DMS 273 treated with DMSO at 0.1 percent for 48 hours (cell line): ENCODE results near the gene GNA12.
A peak's percentile ranks its signal among the peaks of the same experiment; 100 is the strongest.
"Not testable (repeated sequence)": the region's sequence is repeated elsewhere in the genome, so short reads cannot be mapped to it uniquely, and the experiment has no call there.

Experiments
- DNase-seq: peaks from one replicate; lab custom pipeline; 2025; lab: John Stamatoyannopoulos, UW

Gene GNA12

GRCh38 chr7:2726316-2727018, 117.6 kb downstream of the GNA12 start:
- no peak for DNase-seq

GRCh38 chr7:2725178-2726105, 118.7 kb downstream of the GNA12 start:
- no peak for DNase-seq

GRCh38 chr7:2724453-2725177, 119.5 kb downstream of the GNA12 start:
- no peak for DNase-seq

DNA sequence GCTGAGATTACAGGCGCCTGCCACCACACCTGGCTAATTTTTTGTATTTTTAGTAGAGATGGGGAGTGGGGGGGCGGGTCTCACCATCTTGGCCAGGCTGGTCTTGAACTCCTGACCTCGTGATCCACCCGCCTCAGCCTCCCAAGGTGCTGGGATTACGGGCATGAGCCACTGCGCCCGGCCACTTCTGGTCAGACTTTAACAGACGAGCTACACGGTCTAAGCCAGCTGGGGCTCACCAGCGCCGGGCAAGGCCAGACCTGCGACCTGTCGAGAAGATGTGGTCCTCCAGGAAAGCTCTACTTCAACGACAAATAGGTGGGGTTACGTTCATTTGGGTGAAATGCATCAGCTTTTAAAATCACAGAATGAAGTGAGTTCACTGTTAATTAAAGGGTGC, 120.1 kb downstream of the GNA12 start:
- DNase-seq: not testable (repeated sequence)

DNA sequence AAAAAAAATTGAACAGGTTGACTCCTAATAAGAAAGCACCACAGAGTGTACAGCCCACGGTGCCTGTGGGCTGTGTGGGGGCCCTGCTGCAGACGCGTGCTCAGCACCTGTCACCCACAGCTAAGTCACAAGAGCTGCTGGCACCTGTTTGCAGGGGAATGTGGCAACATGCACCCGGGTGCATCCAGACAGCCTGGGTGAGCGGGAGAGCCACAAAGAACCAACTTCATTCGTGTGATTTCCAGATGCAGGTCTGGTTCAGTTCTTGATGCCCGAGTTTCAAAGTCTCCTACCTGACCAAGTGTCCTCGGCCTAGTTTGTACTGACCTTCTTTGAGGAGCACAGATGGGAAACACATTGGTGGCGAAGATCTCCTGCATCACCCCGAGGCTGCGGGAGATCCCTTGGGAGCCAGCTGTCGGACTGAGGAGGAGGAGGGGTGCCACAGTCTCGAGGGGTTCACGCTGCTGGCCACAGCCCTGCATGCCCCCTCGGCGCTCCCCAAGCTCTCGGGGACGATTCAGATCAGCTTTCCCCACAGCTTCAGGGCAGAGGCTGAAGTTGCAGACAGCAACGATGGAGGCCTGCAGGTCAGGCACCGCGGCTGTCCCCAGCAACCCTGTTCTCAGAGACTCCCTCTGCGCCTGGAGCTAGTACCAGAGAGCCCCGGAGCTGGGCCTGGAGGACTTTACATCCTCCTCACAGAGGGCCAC, 120.8 kb downstream of the GNA12 start:
- no peak for DNase-seq

DNA sequence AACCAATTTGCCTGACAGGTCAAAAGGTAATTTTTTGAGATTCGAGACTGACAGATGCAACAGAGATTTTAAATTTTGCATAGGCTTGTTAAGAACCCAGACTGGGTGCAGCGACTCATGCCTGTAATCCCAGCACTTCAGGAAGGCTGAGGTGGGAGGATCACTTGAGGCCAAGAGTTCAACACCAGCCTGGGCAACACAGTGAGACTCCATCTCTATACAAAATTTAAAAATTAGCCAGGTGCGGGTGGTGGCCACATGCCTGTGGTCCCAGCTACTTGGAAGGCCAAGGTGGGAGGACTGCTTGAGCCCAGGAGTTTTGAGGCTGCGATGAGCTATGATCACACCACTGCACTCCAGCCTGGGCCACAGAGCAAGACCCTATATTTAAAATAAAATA, 121.5 kb downstream of the GNA12 start:
- no peak for DNase-seq

DNA sequence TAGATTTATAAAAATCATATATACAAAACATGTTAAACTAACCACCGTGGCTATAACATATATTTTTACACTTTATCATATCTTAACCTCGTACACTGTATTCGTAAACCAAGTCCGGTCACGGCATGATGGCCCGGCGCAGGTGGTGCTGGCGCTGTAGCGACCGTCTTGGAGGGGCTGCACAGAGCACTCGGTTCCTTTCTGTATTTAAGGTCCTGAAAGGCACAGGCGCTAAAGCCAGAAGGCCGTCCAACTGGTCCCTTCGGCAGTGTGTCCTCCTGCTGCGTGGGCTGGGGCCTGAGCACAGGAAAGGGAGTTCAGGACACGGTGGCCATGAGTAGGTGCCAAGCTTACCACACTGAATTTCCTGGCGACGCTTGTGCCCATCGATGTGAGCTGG, 122.3 kb downstream of the GNA12 start:
- no peak for DNase-seq

DNA sequence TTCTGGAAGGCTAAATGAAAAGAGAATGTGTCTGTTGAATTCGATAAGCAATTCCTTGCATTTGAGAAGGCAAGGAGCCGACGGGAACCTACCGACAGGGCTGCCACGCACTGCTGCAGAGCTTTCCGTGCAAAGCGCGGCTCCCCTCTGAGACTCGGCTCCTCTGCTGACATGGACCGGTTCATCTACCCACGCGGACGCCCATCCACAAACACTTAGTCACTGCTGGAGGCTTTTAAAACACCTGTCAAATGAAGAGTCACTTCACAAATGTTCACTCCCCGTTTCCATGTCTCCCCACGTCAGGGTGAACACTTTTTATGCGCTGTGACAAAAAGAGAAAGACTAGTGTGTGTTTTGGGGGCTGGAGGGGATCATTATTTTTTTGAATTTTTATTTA, 124.1 kb downstream of the GNA12 start:
- DNase-seq: no peak

GRCh38 chr7:2719007-2719406, 125.1 kb downstream of the GNA12 start:
- peak; percentile 33 for DNase-seq

- DNase-seq: no peak
These were observed 125.7 kb downstream of the GNA12 start for GRCh38 chr7:2718296-2718965.

DNA sequence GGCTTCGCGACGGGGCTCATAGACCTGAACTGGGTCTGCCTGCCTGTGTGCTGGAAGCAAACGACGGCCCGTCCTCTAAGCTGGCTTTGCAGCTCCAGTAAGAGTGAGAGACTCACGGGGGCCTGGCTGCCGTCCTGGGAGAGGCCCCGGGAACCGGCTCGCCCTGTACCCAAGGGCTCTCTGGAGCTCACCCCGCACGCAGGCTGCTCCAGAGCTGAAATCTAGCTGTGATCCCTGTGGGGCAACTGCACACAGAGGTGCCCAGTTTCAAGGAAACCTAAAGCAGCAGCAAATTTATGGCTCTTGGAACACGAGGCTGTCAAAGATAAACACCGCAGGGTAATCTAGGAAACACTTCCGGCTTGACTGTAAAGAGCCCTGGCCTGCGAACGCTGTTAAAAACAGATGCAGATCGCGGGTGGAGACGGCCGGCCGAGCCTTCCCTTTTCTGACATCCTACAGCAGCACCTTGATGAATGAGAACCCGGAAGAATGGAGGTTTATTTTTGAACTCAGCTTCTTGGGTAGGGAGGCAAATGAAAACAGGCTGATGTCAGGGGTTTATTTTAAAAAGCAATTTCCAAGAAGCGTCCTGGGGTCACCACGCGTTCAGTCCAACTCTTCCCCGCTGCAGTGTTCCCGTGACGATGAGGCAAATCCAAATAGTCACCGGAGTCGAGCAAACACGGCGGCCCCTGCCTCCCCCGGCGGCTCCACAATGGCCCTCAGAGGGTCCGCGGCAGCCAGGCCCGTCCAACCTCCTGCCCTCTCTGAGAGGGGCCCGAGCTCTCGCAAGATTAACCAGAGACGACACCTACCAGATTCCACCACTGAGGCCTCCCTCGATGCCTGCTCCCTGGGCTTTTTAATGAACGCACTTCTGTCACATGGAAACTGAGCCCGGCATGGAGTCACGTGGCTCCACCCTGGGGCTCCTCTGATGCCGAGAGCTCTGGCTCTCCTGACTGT, 126.5 kb downstream of the GNA12 start:
- no peak for DNase-seq

- no peak for DNase-seq
These were observed 127.2 kb downstream of the GNA12 start for GRCh38 chr7:2716906-2717292.

GRCh38 chr7:2716488-2716887, 127.6 kb downstream of the GNA12 start:
- no peak for DNase-seq

DNA sequence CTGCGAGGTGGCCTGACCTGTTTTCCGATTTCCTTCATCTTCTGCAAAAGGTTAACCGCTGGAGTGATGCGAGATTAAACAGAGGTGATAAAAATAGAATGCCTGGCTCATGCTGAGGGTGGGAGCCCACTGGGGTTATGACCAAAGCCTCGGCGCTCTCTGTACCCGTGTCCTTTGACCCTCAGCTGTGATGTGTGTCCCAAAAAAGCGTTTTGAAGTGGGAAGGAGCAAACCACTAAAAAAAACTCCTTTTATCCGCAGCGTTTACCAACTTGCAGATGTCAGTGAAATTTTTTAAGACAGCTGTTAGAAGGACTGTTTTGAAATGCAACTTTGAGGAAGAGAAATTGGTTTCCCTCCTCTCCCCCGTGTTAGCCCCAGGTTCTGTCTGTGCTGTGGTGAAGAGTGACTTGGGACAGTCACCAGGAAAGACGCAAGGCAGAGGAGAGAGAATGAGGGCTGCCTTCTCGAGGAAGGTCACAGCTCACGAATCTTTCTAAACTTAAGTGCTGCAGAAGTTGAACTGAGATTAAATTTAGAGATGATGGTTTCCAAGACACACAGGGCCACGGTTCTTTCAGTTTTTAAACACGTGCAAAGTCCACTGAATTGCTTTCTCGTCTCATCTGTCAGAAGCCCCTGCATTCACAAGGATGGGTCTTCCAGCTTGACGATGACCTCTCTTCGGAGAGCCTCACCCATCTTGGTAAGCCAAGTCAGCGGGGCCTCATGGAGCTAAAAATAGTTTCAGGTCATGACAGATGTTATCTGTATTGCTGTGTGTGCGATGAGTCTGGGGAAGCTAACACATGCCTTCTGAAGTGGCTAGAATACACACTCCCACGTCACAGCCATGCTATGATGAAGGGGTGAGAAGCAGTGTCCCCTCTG, 128.5 kb downstream of the GNA12 start:
- no peak for DNase-seq

DNA sequence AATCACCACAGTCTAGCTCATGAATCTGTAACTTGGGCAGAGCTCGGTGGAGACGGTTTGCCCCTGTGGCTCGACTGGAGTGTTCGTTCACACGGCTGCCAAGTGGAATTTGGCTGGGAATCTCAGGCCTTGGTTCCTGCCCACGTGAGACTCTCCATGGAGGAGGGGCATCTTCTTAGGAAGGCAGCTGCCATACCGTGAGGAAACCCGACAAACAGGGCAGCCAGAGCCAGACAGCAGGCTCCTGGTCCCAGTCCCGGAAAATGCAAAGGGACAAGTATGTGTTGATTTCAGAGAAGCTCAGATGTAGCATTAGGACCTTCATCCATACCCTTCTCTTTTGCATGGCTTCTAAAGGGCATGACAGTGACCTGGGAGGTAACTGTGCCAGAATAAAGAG, 129.5 kb downstream of the GNA12 start:
- DNase-seq: no peak

DNA sequence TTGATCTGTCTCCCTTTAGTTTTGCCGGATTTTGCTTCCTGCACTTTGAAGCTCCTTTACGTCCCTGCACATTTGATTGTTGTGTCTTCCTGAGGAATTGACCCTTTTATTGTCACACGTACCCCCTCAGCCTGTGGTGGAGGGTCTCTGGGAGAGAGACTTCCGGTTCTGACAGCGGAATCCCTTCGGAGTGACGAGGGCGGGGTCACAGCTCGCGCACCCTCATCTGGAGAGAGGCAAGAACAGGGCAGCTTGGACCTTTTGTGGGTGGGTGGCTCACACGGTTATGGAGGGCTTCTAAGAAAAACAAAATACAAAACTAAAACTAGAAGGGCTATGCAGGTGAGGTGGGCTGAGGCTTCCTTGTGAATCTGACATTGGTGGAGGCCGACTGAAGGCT, 130.1 kb downstream of the GNA12 start:
- no peak for DNase-seq

DNA sequence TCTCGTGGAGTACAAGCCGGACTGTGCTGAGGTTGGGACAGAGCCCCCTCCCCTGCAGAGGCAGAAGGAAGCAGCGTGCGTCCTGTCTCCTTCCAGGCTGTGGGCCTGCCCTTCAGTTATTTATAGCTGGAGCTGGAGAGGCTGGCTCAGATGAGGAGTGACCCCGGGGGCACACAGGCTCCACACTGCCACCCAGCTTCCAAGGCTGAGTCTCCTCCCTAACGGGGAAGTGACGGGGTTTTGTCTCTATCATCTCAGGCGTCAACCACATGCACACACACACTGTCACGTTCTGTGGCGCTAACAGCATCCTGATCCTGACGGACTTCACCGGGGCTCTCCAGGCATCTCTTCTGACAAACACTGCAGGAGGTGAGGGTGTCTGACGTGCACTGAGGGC, 130.7 kb downstream of the GNA12 start:
- DNase-seq: no peak

GRCh38 chr7:2711895-2712675, 132.0 kb downstream of the GNA12 start:
- no peak for DNase-seq
